ENCODE data around the gene ZBTB20. TPM values are rescaled to one million over a fixed set of nuclear protein-coding genes. Genes with fewer than 3 reads are reported as not detected.
"Not testable (repeated sequence)": the region's sequence is repeated elsewhere in the genome, so short reads cannot be mapped to it uniquely, and the experiment has no call there.

Gene ZBTB20
- total and polyA plus RNA-seq, 10 of the 15 experiments (the other 5 are each of a cell fraction or from before 2014, with no cell fraction given): 0.20 to 5.5 (median 2.2) TPM

DNA sequence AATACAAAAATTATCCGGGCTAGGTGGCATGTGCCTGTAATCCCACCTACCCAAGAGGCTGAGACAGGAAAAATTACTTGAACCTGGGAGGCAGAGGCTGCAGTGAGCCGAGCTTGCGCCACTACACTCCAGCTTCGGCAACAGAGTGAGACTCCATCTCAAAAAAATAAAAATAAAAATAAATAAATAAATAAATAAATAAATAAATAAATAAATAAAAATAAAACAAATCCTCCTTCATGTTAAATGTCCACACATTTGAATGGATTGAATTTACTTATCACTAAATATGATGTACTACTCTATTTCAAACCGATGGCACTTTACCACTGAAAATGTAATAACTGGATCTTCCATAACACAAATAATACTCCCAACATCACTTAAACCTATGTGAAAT lies 36.3 kb downstream of the ZBTB20 start:
- FAIRE-seq (no peak), ATAC-seq (no peak), DNase-seq (ENCODE audit: low read depth, low spot score) (no peak)
- TF ChIP-seq EED (IDR thresholded peaks at IDR 0.05; ENCODE audit: low read depth) (no peak), CHD4 (IDR thresholded peaks at IDR 0.05) (no peak), IKZF2 (IDR thresholded peaks at IDR 0.05) (no peak), RAD51 (IDR thresholded peaks at IDR 0.05) (no peak), KLF5 (IDR thresholded peaks at IDR 0.05; ENCODE audit: partially characterized antibody) (no peak), TARDBP (IDR thresholded peaks at IDR 0.05; ENCODE audit: borderline replicate concordance) (no peak)
- TF ChIP-seq, protein P1, sequence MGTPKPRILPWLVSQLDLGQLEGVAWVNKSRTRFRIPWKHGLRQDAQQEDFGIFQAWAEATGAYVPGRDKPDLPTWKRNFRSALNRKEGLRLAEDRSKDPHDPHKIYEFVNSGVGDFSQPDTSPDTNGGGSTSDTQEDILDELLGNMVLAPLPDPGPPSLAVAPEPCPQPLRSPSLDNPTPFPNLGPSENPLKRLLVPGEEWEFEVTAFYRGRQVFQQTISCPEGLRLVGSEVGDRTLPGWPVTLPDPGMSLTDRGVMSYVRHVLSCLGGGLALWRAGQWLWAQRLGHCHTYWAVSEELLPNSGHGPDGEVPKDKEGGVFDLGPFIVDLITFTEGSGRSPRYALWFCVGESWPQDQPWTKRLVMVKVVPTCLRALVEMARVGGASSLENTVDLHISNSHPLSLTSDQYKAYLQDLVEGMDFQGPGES (IDR thresholded peaks at IDR 0.05): no peak
- TF ChIP-seq, protein P2, sequence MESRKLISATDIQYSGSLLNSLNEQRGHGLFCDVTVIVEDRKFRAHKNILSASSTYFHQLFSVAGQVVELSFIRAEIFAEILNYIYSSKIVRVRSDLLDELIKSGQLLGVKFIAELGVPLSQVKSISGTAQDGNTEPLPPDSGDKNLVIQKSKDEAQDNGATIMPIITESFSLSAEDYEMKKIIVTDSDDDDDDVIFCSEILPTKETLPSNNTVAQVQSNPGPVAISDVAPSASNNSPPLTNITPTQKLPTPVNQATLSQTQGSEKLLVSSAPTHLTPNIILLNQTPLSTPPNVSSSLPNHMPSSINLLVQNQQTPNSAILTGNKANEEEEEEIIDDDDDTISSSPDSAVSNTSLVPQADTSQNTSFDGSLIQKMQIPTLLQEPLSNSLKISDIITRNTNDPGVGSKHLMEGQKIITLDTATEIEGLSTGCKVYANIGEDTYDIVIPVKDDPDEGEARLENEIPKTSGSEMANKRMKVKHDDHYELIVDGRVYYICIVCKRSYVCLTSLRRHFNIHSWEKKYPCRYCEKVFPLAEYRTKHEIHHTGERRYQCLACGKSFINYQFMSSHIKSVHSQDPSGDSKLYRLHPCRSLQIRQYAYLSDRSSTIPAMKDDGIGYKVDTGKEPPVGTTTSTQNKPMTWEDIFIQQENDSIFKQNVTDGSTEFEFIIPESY (IDR thresholded peaks at IDR 0.05): no peak
- RAD21 ChIA-PET (ENCODE audit: unreplicated experiment): no interaction called here
- no peak overlapping the region for H2AFZ ChIP-seq (ENCODE audit: control insufficient read depth, low read depth, low read length)
- 83% methylated on average over 5 of the region's 5 CpGs for WGBS (ENCODE audit: insufficient coverage, insufficient replicate concordance, low lambda C conversion rate, missing lambda C conversion rate)
- intact Hi-C loops (cut with micrococcal nuclease; ENCODE audit: unreplicated experiment): no loop called here
- H3K79me2 ChIP-seq (ENCODE audit: control insufficient read depth, insufficient read depth, low read length): no peaks in the 10 kb centered on the region
- no peaks in the 10 kb centered on the region for H3K4me1 ChIP-seq (ENCODE audit: control insufficient read depth, insufficient read depth, low read length)
- no peaks in the 10 kb centered on the region for H3K36me3 ChIP-seq (ENCODE audit: control insufficient read depth in 2 of 2, insufficient read depth in 2 of 2, low read length in 1 of 2)
- CTCF ChIA-PET: interaction anchor here (1.0 kb wide), 1 partner anchor 35 kb away, joined by 3 read pairs; no protein-coding TSS in a partner anchor
- no peak overlapping the region for H3K9ac ChIP-seq (ENCODE audit: control insufficient read depth, insufficient read depth, low read length)
- SMC1A ChIA-PET (ENCODE audit: uncharacterized antibody, unreplicated experiment): interaction anchor here (1.0 kb wide), 1 partner anchor 13 kb away, joined by 4 read pairs; no protein-coding TSS in a partner anchor
- no peaks in the 10 kb centered on the region for H3K27me3 ChIP-seq (replicated peaks in 1 of 2; ENCODE audit: control insufficient read depth in 2 of 2, insufficient read depth in 2 of 2, low read length in 1 of 2)
- no peaks in the 10 kb centered on the region for H4K20me1 ChIP-seq (ENCODE audit: control insufficient read depth, insufficient read depth)
- no TSS peak for BruUV-seq (replicated peaks)
- H3K4me2 ChIP-seq (ENCODE audit: control insufficient read depth, insufficient read depth): no peak overlapping the region
- POLR2A ChIA-PET: no interaction called here
- H3K9me3 ChIP-seq (replicated peaks; ENCODE audit: control insufficient read depth, insufficient read depth, low read length): no peaks in the 10 kb centered on the region
- no peak overlapping the region for H3K4me3 ChIP-seq
- no peak overlapping the region for H3K27ac ChIP-seq (ENCODE audit: control insufficient read depth, insufficient read depth)
- in situ Hi-C loops (cut with MboI): no loop called here

DNA sequence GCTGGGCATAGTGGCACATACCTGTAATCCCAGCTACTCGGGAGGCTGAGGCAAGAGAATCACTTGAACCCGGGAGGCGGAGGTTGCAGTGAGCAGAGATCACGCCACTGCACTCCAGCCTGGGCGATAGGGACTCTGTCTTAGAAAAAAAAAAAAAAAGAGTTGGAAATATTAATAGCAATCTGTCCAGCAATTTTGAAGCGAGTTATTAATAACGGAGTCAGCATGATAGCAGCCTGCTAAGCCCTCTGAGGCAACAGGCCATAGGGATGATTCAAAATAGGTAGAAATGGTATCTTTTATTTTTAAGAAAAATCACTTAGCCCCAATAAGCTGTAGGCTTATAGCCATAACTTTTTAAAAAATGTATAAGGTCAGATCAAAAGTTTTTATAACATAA lies 37.0 kb downstream of the ZBTB20 start:
- ATAC-seq; H3K79me2 ChIP-seq (ENCODE audit: control insufficient read depth, insufficient read depth, low read length); BruUV-seq (replicated peaks); H3K27ac ChIP-seq (ENCODE audit: control insufficient read depth, insufficient read depth); H3K4me1 ChIP-seq (ENCODE audit: control insufficient read depth, insufficient read depth, low read length); H4K20me1 ChIP-seq (ENCODE audit: control insufficient read depth, insufficient read depth); DNase-seq (ENCODE audit: low read depth, low spot score); H3K9me3 ChIP-seq (replicated peaks; ENCODE audit: control insufficient read depth, insufficient read depth, low read length); intact Hi-C loops (cut with micrococcal nuclease; ENCODE audit: unreplicated experiment); FAIRE-seq; H3K27me3 ChIP-seq (replicated peaks in 1 of 2; ENCODE audit: control insufficient read depth in 2 of 2, insufficient read depth in 2 of 2, low read length in 1 of 2); RAD21 ChIA-PET (ENCODE audit: unreplicated experiment); POLR2A ChIA-PET; H3K9ac ChIP-seq (ENCODE audit: control insufficient read depth, insufficient read depth, low read length); H2AFZ ChIP-seq (ENCODE audit: control insufficient read depth, low read depth, low read length); H3K4me2 ChIP-seq (ENCODE audit: control insufficient read depth, insufficient read depth); H3K36me3 ChIP-seq (ENCODE audit: control insufficient read depth in 2 of 2, insufficient read depth in 2 of 2, low read length in 1 of 2); H3K4me3 ChIP-seq; in situ Hi-C loops (cut with MboI): not testable (repeated sequence)
- ChIA-PET SMC1A (ENCODE audit: uncharacterized antibody, unreplicated experiment) (interaction anchor here (1.0 kb wide), 1 partner anchor 13 kb away, joined by 4 read pairs; no protein-coding TSS in a partner anchor), CTCF (interaction anchor here (1.0 kb wide), 1 partner anchor 36 kb away, joined by 3 read pairs; no protein-coding TSS in a partner anchor)
- 95% methylated on average over 7 of the region's 7 CpGs for WGBS (ENCODE audit: insufficient coverage, insufficient replicate concordance, low lambda C conversion rate, missing lambda C conversion rate)
